Measurements from ENCODE around the gene FUT7. TPM values are rescaled to one million over a fixed set of nuclear protein-coding genes. Genes with fewer than 3 reads are reported as not detected.

The FUT7 gene
- total and polyA plus RNA-seq, 9 of the 15 experiments (the other 6 are each of a cell fraction or from before 2014, with no cell fraction given) = not detected

DNA sequence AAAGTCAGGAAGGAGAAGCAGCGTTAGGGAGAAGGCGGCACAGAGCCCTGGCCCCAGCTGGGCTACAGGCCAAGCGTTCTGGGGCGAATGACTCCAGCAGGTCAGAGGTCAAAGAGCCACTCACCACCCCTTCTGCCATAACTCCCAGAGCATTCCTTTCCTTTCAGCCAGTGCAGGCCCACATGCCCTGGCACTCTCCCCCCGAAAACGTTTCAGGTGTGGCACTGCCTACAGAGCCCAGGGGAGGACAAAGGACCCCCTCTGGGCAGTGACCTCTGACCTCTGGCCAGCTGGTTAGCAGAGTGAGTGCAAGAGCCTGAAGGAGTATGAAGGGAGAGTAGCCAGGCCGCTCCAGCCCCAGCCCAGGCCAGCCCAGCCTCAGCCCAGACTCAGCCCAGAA, 8.7 kb downstream of the FUT7 start (continued):
- no peak for TF ChIP-seq HNRNPL (IDR thresholded peaks at IDR 0.05; ENCODE audit: low read depth, low read length)
- TF ChIP-seq DACH1 (IDR thresholded peaks at IDR 0.05; ENCODE audit: partially characterized antibody) = peak; percentile 86
- TF ChIP-seq SMARCA5 (IDR thresholded peaks at IDR 0.05) = no peak
- no peak for TF ChIP-seq ADNP (tag; IDR thresholded peaks at IDR 0.05)
- TF ChIP-seq, protein P1, sequence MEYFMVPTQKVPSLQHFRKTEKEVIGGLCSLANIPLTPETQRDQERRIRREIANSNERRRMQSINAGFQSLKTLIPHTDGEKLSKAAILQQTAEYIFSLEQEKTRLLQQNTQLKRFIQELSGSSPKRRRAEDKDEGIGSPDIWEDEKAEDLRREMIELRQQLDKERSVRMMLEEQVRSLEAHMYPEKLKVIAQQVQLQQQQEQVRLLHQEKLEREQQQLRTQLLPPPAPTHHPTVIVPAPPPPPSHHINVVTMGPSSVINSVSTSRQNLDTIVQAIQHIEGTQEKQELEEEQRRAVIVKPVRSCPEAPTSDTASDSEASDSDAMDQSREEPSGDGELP (CRISPR knock-in tag; IDR thresholded peaks at IDR 0.05; ENCODE audit: borderline replicate concordance) = peak; percentile 95

DNA sequence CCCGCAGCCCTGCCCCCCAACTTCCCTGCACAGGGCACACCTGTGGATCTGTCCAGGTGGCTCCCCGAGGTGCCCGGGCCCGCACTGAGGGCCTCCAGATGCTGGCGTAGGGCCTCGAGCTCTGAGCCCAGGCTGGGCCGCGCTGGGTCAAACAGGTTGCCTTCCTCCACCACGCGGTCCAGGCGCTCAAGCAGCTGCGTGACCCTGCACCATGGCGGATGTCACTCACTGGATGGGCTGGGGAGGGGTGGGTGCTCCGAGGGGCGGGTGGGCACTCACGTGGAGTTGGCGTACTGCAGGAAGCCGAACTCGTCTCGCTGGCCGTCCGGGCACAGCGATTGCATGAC, 9.3 kb downstream of the FUT7 start:
- Histone ChIP-seq H4K20me1 (replicated peaks; ENCODE audit: control insufficient read depth, insufficient read depth, low read length) (0 out of 2 replicates have a peak, but pooled peaks cover 5% of the 10 kb centered on the region), H3K9me3 (replicated peaks; ENCODE audit: control insufficient read depth, insufficient read depth, low read depth, low read length) (no peaks in the 10 kb centered on the region), H3K9me1 (ENCODE audit: control insufficient read depth, insufficient read depth, low read length) (no peaks in the 10 kb centered on the region), H3K27ac (ENCODE audit: extremely low read depth, low read depth, low read length) (no peak overlapping the region), H2AFZ (ENCODE audit: low read depth, low read length) (no peak overlapping the region), H3K4me1 (replicated peaks in 1 of 2; ENCODE audit: control insufficient read depth in 2 of 2, insufficient read depth in 2 of 2, low read length in 2 of 2) (peaks cover 8 to 91% of the 10 kb centered on the region in 2 experiments), H3K9ac (ENCODE audit: insufficient read depth in 1 of 2, low read depth in 2 of 2, low read length in 2 of 2) (peak overlapping the region in 1 of 2 experiments; percentile 11; a peak in 2 of 4 replicates), H3K4me3 (no peak overlapping the region), H3K79me2 (ENCODE audit: control insufficient read depth, insufficient read depth, low read length) (peaks cover 3% of the 10 kb centered on the region; the same call in 1 of the 3 replicates), H3K4me2 (ENCODE audit: insufficient read depth, low read length) (peak overlapping the region; percentile 18; the same call in 1 of the 2 replicates), H3K27me3 (ENCODE audit: control insufficient read depth in 2 of 2, insufficient read depth in 2 of 2, low read length in 2 of 2) (no peaks in the 10 kb centered on the region), H3K36me3 (ENCODE audit: control insufficient read depth, insufficient read depth, low read length) (no peaks in the 10 kb centered on the region)
- ChIA-PET CTCF (ENCODE audit: low intra/inter-chr PET ratio) (no interaction called here), POLR2A (interaction anchor here (0.6 to 1.1 kb wide), 5 partner anchors 12 to 1574 kb away, joined by 3 to 4 read pairs (median 3); partner anchors contain the start of gene PTGDS)
- FAIRE-seq (no peak), ATAC-seq (no peak), DNase-seq (ENCODE audit: extremely low read depth in 1 of 4, low spot score in 3 of 4) (no peak)
- intact Hi-C loops (cut with micrococcal nuclease) = no loop called here
- in situ Hi-C loops (cut with MboI) = no loop called here
- no TSS peak for BruUV-seq (replicated peaks)
- 97% methylated on average over 6 of the region's 23 CpGs for WGBS (ENCODE audit: insufficient coverage, low coverage, missing lambda C conversion rate)
- TF ChIP-seq HNRNPL (IDR thresholded peaks at IDR 0.05; ENCODE audit: low read depth, low read length) (peak; percentile 63; the same call in 1 of the 2 replicates), PURB (CRISPR knock-in tag; IDR thresholded peaks at IDR 0.05; ENCODE audit: low read depth) (no peak), RBBP5 (IDR thresholded peaks at IDR 0.05; ENCODE audit: borderline replicate concordance, insufficient read depth, low read length, poor library complexity, severe bottlenecking) (peak; percentile 21), FIP1L1 (IDR thresholded peaks at IDR 0.05; ENCODE audit: low read depth, low read length, poor library complexity, severe bottlenecking) (peak; percentile 7), KDM5B (IDR thresholded peaks at IDR 0.05; ENCODE audit: insufficient replicate concordance, low read depth, low read length) (no peak), ZNF408 (CRISPR knock-in tag; IDR thresholded peaks at IDR 0.05; ENCODE audit: low read depth) (no peak), ZNF224 (CRISPR knock-in tag; IDR thresholded peaks at IDR 0.05) (0 out of 2 replicates have a peak, but pooled peaks have one; percentile 49)
- TF ChIP-seq, protein P2, sequence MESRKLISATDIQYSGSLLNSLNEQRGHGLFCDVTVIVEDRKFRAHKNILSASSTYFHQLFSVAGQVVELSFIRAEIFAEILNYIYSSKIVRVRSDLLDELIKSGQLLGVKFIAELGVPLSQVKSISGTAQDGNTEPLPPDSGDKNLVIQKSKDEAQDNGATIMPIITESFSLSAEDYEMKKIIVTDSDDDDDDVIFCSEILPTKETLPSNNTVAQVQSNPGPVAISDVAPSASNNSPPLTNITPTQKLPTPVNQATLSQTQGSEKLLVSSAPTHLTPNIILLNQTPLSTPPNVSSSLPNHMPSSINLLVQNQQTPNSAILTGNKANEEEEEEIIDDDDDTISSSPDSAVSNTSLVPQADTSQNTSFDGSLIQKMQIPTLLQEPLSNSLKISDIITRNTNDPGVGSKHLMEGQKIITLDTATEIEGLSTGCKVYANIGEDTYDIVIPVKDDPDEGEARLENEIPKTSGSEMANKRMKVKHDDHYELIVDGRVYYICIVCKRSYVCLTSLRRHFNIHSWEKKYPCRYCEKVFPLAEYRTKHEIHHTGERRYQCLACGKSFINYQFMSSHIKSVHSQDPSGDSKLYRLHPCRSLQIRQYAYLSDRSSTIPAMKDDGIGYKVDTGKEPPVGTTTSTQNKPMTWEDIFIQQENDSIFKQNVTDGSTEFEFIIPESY (CRISPR knock-in tag; IDR thresholded peaks at IDR 0.05) = peak; percentile 76; the same call in 1 of the 2 replicates
- TF ChIP-seq, protein P3, sequence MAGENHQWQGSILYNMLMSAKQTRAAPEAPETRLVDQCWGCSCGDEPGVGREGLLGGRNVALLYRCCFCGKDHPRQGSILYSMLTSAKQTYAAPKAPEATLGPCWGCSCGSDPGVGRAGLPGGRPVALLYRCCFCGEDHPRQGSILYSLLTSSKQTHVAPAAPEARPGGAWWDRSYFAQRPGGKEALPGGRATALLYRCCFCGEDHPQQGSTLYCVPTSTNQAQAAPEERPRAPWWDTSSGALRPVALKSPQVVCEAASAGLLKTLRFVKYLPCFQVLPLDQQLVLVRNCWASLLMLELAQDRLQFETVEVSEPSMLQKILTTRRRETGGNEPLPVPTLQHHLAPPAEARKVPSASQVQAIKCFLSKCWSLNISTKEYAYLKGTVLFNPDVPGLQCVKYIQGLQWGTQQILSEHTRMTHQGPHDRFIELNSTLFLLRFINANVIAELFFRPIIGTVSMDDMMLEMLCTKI (IDR thresholded peaks at IDR 0.05; ENCODE audit: partially characterized antibody) = no peak
